Mesenchymal stem cell (in vitro differentiated cells and primary cell): ENCODE results near the gene TCF4.

Experiments used
- DNase-seq: peaks from one replicate; pipeline ENCODE4 v3.0.0-alpha.2; 2013
- H2AFZ ChIP-seq: one replicate; pipeline ENCODE4 v1.6.1; 2013; ENCODE audit warnings: low read depth, mild to moderate bottlenecking, control low read depth, inconsistent platforms, low read length, moderate library complexity
- H2AK5ac ChIP-seq: 2 replicates; pipeline ENCODE4 v1.6.1; 2013; ENCODE audit warnings: low read length, moderate library complexity, mild to moderate bottlenecking, inconsistent platforms; ENCODE audit not compliant: severe bottlenecking
- H2BK120ac ChIP-seq: one replicate; pipeline ENCODE4 v1.6.1; 2013; ENCODE audit warnings: low read depth, mild to moderate bottlenecking, inconsistent platforms, low read length, moderate library complexity
- H2BK12ac ChIP-seq, 2 experiments: one replicate each; pipeline ENCODE4 v1.6.1; 2013; ENCODE audit warnings: inconsistent platforms in 2 of 2, low read length in 2 of 2, mild to moderate bottlenecking in 2 of 2, moderate library complexity in 2 of 2, control low read depth in 1 of 2
- H2BK15ac ChIP-seq: one replicate; pipeline ENCODE4 v1.6.1; 2013; ENCODE audit warnings: mild to moderate bottlenecking, low read depth, inconsistent platforms; ENCODE audit not compliant: poor library complexity, severe bottlenecking
- H2BK5ac ChIP-seq: 2 replicates; pipeline ENCODE4 v1.6.1; 2013; ENCODE audit warnings: low read depth, mild to moderate bottlenecking, low read length, control low read depth, inconsistent platforms; ENCODE audit not compliant: poor library complexity, severe bottlenecking
- H3K14ac ChIP-seq, 2 experiments: one replicate each; pipeline ENCODE4 v1.6.1; 2013; ENCODE audit warnings: inconsistent platforms in 2 of 2, low read length in 2 of 2, control low read depth in 1 of 2, mild to moderate bottlenecking in 1 of 2, moderate library complexity in 1 of 2
- H3K18ac ChIP-seq, 2 experiments: one replicate each; pipeline ENCODE4 v1.6.1; 2013; ENCODE audit warnings: inconsistent platforms in 2 of 2, low read length in 2 of 2, control low read depth in 1 of 2, low read depth in 1 of 2, mild to moderate bottlenecking in 1 of 2
- H3K23ac ChIP-seq, 2 experiments: one replicate each; pipeline ENCODE4 v1.6.1; 2013; ENCODE audit warnings: inconsistent platforms in 2 of 2, low read length in 2 of 2, mild to moderate bottlenecking in 2 of 2, moderate library complexity in 2 of 2, control low read depth in 1 of 2
- H3K27ac ChIP-seq: 2 replicates; pipeline ENCODE4 v1.5.1; 2013; ENCODE audit warnings: mild to moderate bottlenecking, moderate library complexity, low read length, control low read depth, inconsistent platforms; ENCODE audit not compliant: poor library complexity, severe bottlenecking
- H3K27me3 ChIP-seq, 2 experiments: 2 replicates each; pipeline versions ENCODE4 v1.6.1 to v1.7.0; 2013; ENCODE audit warnings: low read length in 2 of 2, mild to moderate bottlenecking in 2 of 2, moderate library complexity in 2 of 2, control low read depth in 1 of 2, inconsistent platforms in 1 of 2; ENCODE audit not compliant: control insufficient read depth in 1 of 2, insufficient read depth in 1 of 2
- H3K36me3 ChIP-seq, 2 experiments: 2 replicates each; pipeline versions ENCODE4 v1.6.1 to v1.7.0; 2013; ENCODE audit warnings: low read length in 2 of 2, control low read depth in 1 of 2, inconsistent platforms in 1 of 2, low read depth in 1 of 2, mild to moderate bottlenecking in 1 of 2; ENCODE audit not compliant: insufficient read depth in 2 of 2, control insufficient read depth in 1 of 2
- H3K4ac ChIP-seq, 2 experiments: one replicate each; pipeline ENCODE4 v1.6.1; 2013; ENCODE audit warnings: inconsistent platforms in 2 of 2, low read length in 2 of 2, mild to moderate bottlenecking in 2 of 2, moderate library complexity in 2 of 2, control low read depth in 1 of 2, low read depth in 1 of 2
- H3K4me1 ChIP-seq: 2 replicates; pipeline ENCODE4 v1.6.1; 2013; ENCODE audit warnings: low read depth, low read length, control low read depth; ENCODE audit not compliant: control insufficient read depth, insufficient read depth
- H3K4me2 ChIP-seq: 2 replicates; pipeline ENCODE4 v1.6.1; 2013; ENCODE audit warnings: low read length, mild to moderate bottlenecking, inconsistent platforms; ENCODE audit not compliant: poor library complexity, severe bottlenecking
- H3K4me3 ChIP-seq, 2 experiments: 2 replicates each; pipeline versions ENCODE4 v1.5.1 to v1.7.0; 2013; ENCODE audit warnings: low read length in 2 of 2, mild to moderate bottlenecking in 2 of 2, control low read depth in 1 of 2, low read depth in 1 of 2; ENCODE audit not compliant: insufficient read depth in 1 of 2
- H3K79me1 ChIP-seq: replicated peaks from 2 replicates; pipeline ENCODE4 v1.6.1; 2013; ENCODE audit warnings: mild to moderate bottlenecking, control low read depth, low read length, inconsistent platforms; ENCODE audit not compliant: poor library complexity, severe bottlenecking
- H3K9ac ChIP-seq: 2 replicates; pipeline ENCODE4 v1.7.0; 2013; ENCODE audit warnings: mild to moderate bottlenecking, low read length, moderate library complexity
- H3K9me3 ChIP-seq: 2 replicates; pipeline ENCODE4 v1.7.0; 2013; ENCODE audit warnings: mild to moderate bottlenecking, low read length; ENCODE audit not compliant: control insufficient read depth
- H4K8ac ChIP-seq: one replicate; pipeline ENCODE4 v1.6.1; 2013; ENCODE audit warnings: inconsistent platforms, mild to moderate bottlenecking, low read length, moderate library complexity
- H4K91ac ChIP-seq: one replicate; pipeline ENCODE4 v1.6.1; 2013; ENCODE audit warnings: mild to moderate bottlenecking, low read length, inconsistent platforms
- WGBS: methylation state at CpG from one replicate; pipeline ENCODE4 v1.1.7; 2013; ENCODE audit warnings: mixed read lengths; 5-methylcytosine and 5-hydroxymethylcytosine counted together

The TCF4 gene

GRCh38 chr18:55430026-55430425 lies 158.0 kb downstream of the TCF4 start:
- no peaks in the 10 kb centered on the region for H3K27me3 ChIP-seq
- H3K27ac ChIP-seq = no peak overlapping the region
- no peak overlapping the region for H2AFZ ChIP-seq
- H3K79me1 ChIP-seq = peaks cover 7% of the 10 kb centered on the region
- H2AK5ac ChIP-seq = no peak overlapping the region
- no peak overlapping the region for H3K4ac ChIP-seq
- no peak for DNase-seq
- no peak overlapping the region for H2BK5ac ChIP-seq
- H4K91ac ChIP-seq = no peak overlapping the region
- no peak overlapping the region for H3K9ac ChIP-seq
- no peak overlapping the region for H2BK120ac ChIP-seq
- H3K18ac ChIP-seq = no peak overlapping the region
- H2BK12ac ChIP-seq = no peak overlapping the region
- no peaks in the 10 kb centered on the region for H3K4me1 ChIP-seq
- H3K36me3 ChIP-seq = no peaks in the 10 kb centered on the region
- H3K9me3 ChIP-seq = no peaks in the 10 kb centered on the region
- H3K4me2 ChIP-seq = no peak overlapping the region
- no peak overlapping the region for H3K4me3 ChIP-seq
- no peak overlapping the region for H4K8ac ChIP-seq
- H3K14ac ChIP-seq = no peak overlapping the region
- H2BK15ac ChIP-seq = no peak overlapping the region
- WGBS = no CpG with 5 or more reads among the region's 2 CpGs
- no peak overlapping the region for H3K23ac ChIP-seq

GRCh38 chr18:55427951-55428350 lies 160.0 kb downstream of the TCF4 start:
- H3K4me2 ChIP-seq = no peak overlapping the region
- H4K8ac ChIP-seq = no peak overlapping the region
- H3K23ac ChIP-seq = no peak overlapping the region
- no peak overlapping the region for H2BK5ac ChIP-seq
- H2AK5ac ChIP-seq = no peak overlapping the region
- WGBS = 100% methylated on average over 1 of the region's 1 CpG
- no peak overlapping the region for H3K4me3 ChIP-seq
- DNase-seq = no peak
- H3K9me3 ChIP-seq = no peaks in the 10 kb centered on the region
- no peak overlapping the region for H4K91ac ChIP-seq
- H2BK12ac ChIP-seq = no peak overlapping the region
- H3K27me3 ChIP-seq = no peaks in the 10 kb centered on the region
- H3K79me1 ChIP-seq = peaks cover 18% of the 10 kb centered on the region
- no peak overlapping the region for H3K18ac ChIP-seq
- H2AFZ ChIP-seq = no peak overlapping the region
- H3K4me1 ChIP-seq = no peaks in the 10 kb centered on the region
- H3K27ac ChIP-seq = no peak overlapping the region
- H3K14ac ChIP-seq = no peak overlapping the region
- no peak overlapping the region for H2BK15ac ChIP-seq
- no peak overlapping the region for H3K4ac ChIP-seq
- H3K9ac ChIP-seq = no peak overlapping the region
- H3K36me3 ChIP-seq = no peaks in the 10 kb centered on the region
- H2BK120ac ChIP-seq = no peak overlapping the region

- H3K79me1 ChIP-seq = peaks cover 18% of the 10 kb centered on the region
- H3K9me3 ChIP-seq = no peaks in the 10 kb centered on the region
- no peaks in the 10 kb centered on the region for H3K36me3 ChIP-seq
- H2AFZ ChIP-seq = no peak overlapping the region
- H3K4me1 ChIP-seq = no peaks in the 10 kb centered on the region
- H2BK12ac ChIP-seq = no peak overlapping the region
- H4K8ac ChIP-seq = no peak overlapping the region
- H3K27ac ChIP-seq = no peak overlapping the region
- H3K4ac ChIP-seq = no peak overlapping the region
- H4K91ac ChIP-seq = no peak overlapping the region
- H2AK5ac ChIP-seq = no peak overlapping the region
- H2BK5ac ChIP-seq = no peak overlapping the region
- H2BK120ac ChIP-seq = no peak overlapping the region
- H3K4me3 ChIP-seq = no peak overlapping the region
- H3K18ac ChIP-seq = no peak overlapping the region
- H3K9ac ChIP-seq = no peak overlapping the region
- 97% methylated on average over 3 of the region's 3 CpGs for WGBS
- no peak overlapping the region for H3K23ac ChIP-seq
- no peak for DNase-seq
- no peak overlapping the region for H2BK15ac ChIP-seq
- H3K27me3 ChIP-seq = no peaks in the 10 kb centered on the region
- H3K14ac ChIP-seq = no peak overlapping the region
- no peak overlapping the region for H3K4me2 ChIP-seq
These were observed 162.3 kb downstream of the TCF4 start for GRCh38 chr18:55425698-55426097.

- H3K27ac ChIP-seq = no peak overlapping the region
- no peaks in the 10 kb centered on the region for H3K36me3 ChIP-seq
- DNase-seq = no peak
- no peak overlapping the region for H4K8ac ChIP-seq
- no peaks in the 10 kb centered on the region for H3K9me3 ChIP-seq
- H3K4me2 ChIP-seq = no peak overlapping the region
- H2AK5ac ChIP-seq = no peak overlapping the region
- H3K9ac ChIP-seq = peak overlapping the region; percentile 93
- H3K79me1 ChIP-seq = peaks cover 21% of the 10 kb centered on the region
- H3K27me3 ChIP-seq = no peaks in the 10 kb centered on the region
- no peak overlapping the region for H3K18ac ChIP-seq
- no peak overlapping the region for H2AFZ ChIP-seq
- H2BK15ac ChIP-seq = no peak overlapping the region
- H2BK120ac ChIP-seq = no peak overlapping the region
- WGBS = 100% methylated on average over 3 of the region's 13 CpGs
- H3K23ac ChIP-seq = no peak overlapping the region
- H3K14ac ChIP-seq = no peak overlapping the region
- no peak overlapping the region for H2BK5ac ChIP-seq
- peak overlapping the region in 1 of 2 experiments; percentile 79 for H3K4me3 ChIP-seq
- no peak overlapping the region for H4K91ac ChIP-seq
- H2BK12ac ChIP-seq = no peak overlapping the region
- no peaks in the 10 kb centered on the region for H3K4me1 ChIP-seq
- no peak overlapping the region for H3K4ac ChIP-seq
These were observed 165.4 kb downstream of the TCF4 start for GRCh38 chr18:55422456-55423180.
